ENCODE data around the gene CCDC194. TPM values are rescaled to one million over a fixed set of nuclear protein-coding genes. Genes with fewer than 3 reads are reported as not detected.

The CCDC194 gene
- total RNA-seq, 1 experiment from 2014 or later = 0.37 TPM

GRCh38 chr19:17406046-17406886 is 12.3 kb upstream of the CCDC194 start:
- ChIA-PET CTCF (interaction anchor here (0.7 to 1.1 kb wide), 3 partner anchors 20 to 1709 kb away, joined by 3 to 5 read pairs (median 3); no protein-coding TSS in a partner anchor), POLR2A (interaction anchor here (1.2 kb wide), 1 partner anchor 13 kb away, joined by 4 read pairs; the partner anchor contains the start of gene MVB12A)
- intact Hi-C loops (cut with micrococcal nuclease) = no loop called here
- Mint-ChIP-seq H3K4me1 (ENCODE audit: insufficient read depth, unreplicated experiment) (peaks cover 16% of the 10 kb centered on the region), H3K4me3 (ENCODE audit: unreplicated experiment) (peak overlapping the region; percentile 69), H3K27ac (ENCODE audit: low read depth, unreplicated experiment) (peak overlapping the region; percentile 81), H3K9me3 (ENCODE audit: unreplicated experiment) (no peaks in the 10 kb centered on the region), H3K27me3 (ENCODE audit: insufficient read depth, unreplicated experiment) (no peaks in the 10 kb centered on the region), H3K36me3 (ENCODE audit: insufficient read depth, unreplicated experiment) (peaks cover 2% of the 10 kb centered on the region)
- DNase-seq (ENCODE audit: unreplicated experiment) = peak; percentile 48
- no peak for TF ChIP-seq CTCF (IDR thresholded peaks at IDR 0.05; ENCODE audit: unreplicated experiment)
- TSS peak; percentile 89 for BruUV-seq (replicated peaks)

GRCh38 chr19:17405250-17406045 is 11.5 kb upstream of the CCDC194 start, which contains the start of gene BST2:
BST2 (minus strand) TSS chr19:17405630; CDS start chr19:17405575, 55 bp downstream.
- CTCF ChIA-PET = interaction anchor here (0.9 to 1.1 kb wide), 2 partner anchors 10 to 19 kb away, joined by 5 read pairs; no protein-coding TSS in a partner anchor
- POLR2A ChIA-PET = interaction anchor here (1.2 kb wide), 1 partner anchor 14 kb away, joined by 4 read pairs; the partner anchor contains the start of gene MVB12A
- Mint-ChIP-seq H3K27ac (ENCODE audit: low read depth, unreplicated experiment) (peak within 1 kb of the TSS; percentile 81), H3K27me3 (ENCODE audit: insufficient read depth, unreplicated experiment) (no peaks in the 10 kb centered on the region), H3K36me3 (ENCODE audit: insufficient read depth, unreplicated experiment) (no peaks in the 10 kb centered on the region), H3K9me3 (ENCODE audit: unreplicated experiment) (no peaks in the 10 kb centered on the region), H3K4me3 (ENCODE audit: unreplicated experiment) (peak within 1 kb of the TSS; percentile 69), H3K4me1 (ENCODE audit: insufficient read depth, unreplicated experiment) (peaks cover 16% of the 10 kb centered on the region)
- peak; percentile 95 for DNase-seq (ENCODE audit: unreplicated experiment)
- intact Hi-C loops (cut with micrococcal nuclease) = no loop called here
- TSS peak; percentile 69 for BruUV-seq (replicated peaks)
- TF ChIP-seq CTCF (IDR thresholded peaks at IDR 0.05; ENCODE audit: unreplicated experiment) = no peak

GRCh38 chr19:17404621-17405249 is 10.7 kb upstream of the CCDC194 start:
- H3K9me3 Mint-ChIP-seq (ENCODE audit: unreplicated experiment) = no peaks in the 10 kb centered on the region
- ChIA-PET CTCF (interaction anchor here (0.9 kb wide), 1 partner anchor 9 kb away, joined by 5 read pairs; no protein-coding TSS in a partner anchor), POLR2A (interaction anchor here (1.2 kb wide), 1 partner anchor 15 kb away, joined by 4 read pairs; the partner anchor contains the start of gene MVB12A)
- no peak for TF ChIP-seq CTCF (IDR thresholded peaks at IDR 0.05; ENCODE audit: unreplicated experiment)
- H3K27ac Mint-ChIP-seq (ENCODE audit: low read depth, unreplicated experiment) = no peak overlapping the region
- no peaks in the 10 kb centered on the region for H3K27me3 Mint-ChIP-seq (ENCODE audit: insufficient read depth, unreplicated experiment)
- DNase-seq (ENCODE audit: unreplicated experiment) = no peak
- H3K4me1 Mint-ChIP-seq (ENCODE audit: insufficient read depth, unreplicated experiment) = peaks cover 16% of the 10 kb centered on the region
- H3K36me3 Mint-ChIP-seq (ENCODE audit: insufficient read depth, unreplicated experiment) = no peaks in the 10 kb centered on the region
- intact Hi-C loops (cut with micrococcal nuclease) = no loop called here
- no TSS peak for BruUV-seq (replicated peaks)
- H3K4me3 Mint-ChIP-seq (ENCODE audit: unreplicated experiment) = peak overlapping the region; percentile 69
